ENCODE measurements around the gene MRPL44. TPM values are rescaled to one million over a fixed set of nuclear protein-coding genes. Genes with fewer than 3 reads are reported as not detected.
"Not testable (repeated sequence)": the region's sequence is repeated elsewhere in the genome, so short reads cannot be mapped to it uniquely, and the experiment has no call there.

Gene MRPL44
- polyA plus RNA-seq, 4 donors: 27.7 to 33.9 (median 29.9) TPM

GRCh38 chr2:223932816-223933800 lies 24.2 kb upstream of the MRPL44 start:
- WGBS, 3 donors: 62 to 78% (median 68%) methylated on average over 6 of the region's 6 CpGs
- H3K4me1 ChIP-seq (ENCODE audit: control insufficient read depth in 3 of 3, insufficient read depth in 2 of 3, low read depth in 1 of 3, low read length in 2 of 3): peaks cover 11 to 25% (median 23%) of the 10 kb centered on the region in 3 donors
- no peaks in the 10 kb centered on the region for H3K27me3 ChIP-seq (ENCODE audit: control insufficient read depth in 3 of 3, insufficient read depth in 3 of 3, low read length in 3 of 3)
- DNase-seq: no peak
- H3K36me3 ChIP-seq (ENCODE audit: control insufficient read depth in 3 of 3, insufficient read depth in 2 of 3, low read depth in 1 of 3, low read length in 3 of 3): peaks cover 0 to 6% (median 0%) of the 10 kb centered on the region in 3 donors
- H3K9me3 ChIP-seq (ENCODE audit: control insufficient read depth in 2 of 2, insufficient read depth in 1 of 2, low read depth in 1 of 2, low read length in 1 of 2): no peaks in the 10 kb centered on the region
- H3K4me3 ChIP-seq (ENCODE audit: low read depth in 1 of 3, low read length in 3 of 3): no peak overlapping the region
- no peak for FAIRE-seq
- no peak overlapping the region for H3K27ac ChIP-seq (ENCODE audit: low read depth in 1 of 3, low read length in 2 of 3)

DNA sequence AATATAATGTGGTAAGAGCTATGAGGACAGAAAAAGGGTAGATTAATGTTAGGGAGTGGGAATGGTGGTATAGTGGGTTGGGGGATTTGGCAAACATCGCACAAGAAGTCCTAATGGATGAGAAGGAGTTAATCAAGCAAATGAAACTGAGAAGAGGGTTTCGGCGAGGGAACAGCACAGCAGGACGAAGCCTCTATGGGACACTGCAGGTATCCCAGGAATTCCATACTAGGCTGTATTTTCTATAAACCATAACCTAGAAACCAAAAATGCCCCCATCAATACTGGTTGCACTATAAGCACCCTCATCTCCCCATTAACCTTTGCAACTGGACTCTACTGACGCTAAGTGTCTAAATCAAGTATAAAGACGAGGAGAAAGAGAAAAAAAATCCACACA lies 22.4 kb upstream of the MRPL44 start:
- Histone ChIP-seq H3K36me3 (ENCODE audit: control insufficient read depth in 3 of 3, insufficient read depth in 2 of 3, low read depth in 1 of 3, low read length in 3 of 3) (peaks cover 0 to 3% (median 0%) of the 10 kb centered on the region in 3 donors), H3K27me3 (ENCODE audit: control insufficient read depth in 3 of 3, insufficient read depth in 3 of 3, low read length in 3 of 3) (no peaks in the 10 kb centered on the region), H3K4me1 (ENCODE audit: control insufficient read depth in 3 of 3, insufficient read depth in 2 of 3, low read depth in 1 of 3, low read length in 2 of 3) (peaks cover 11 to 23% (median 22%) of the 10 kb centered on the region in 3 donors), H3K27ac (ENCODE audit: low read depth in 1 of 3, low read length in 2 of 3) (no peak overlapping the region), H3K9me3 (ENCODE audit: control insufficient read depth in 2 of 2, insufficient read depth in 1 of 2, low read depth in 1 of 2, low read length in 1 of 2) (no peaks in the 10 kb centered on the region), H3K4me3 (ENCODE audit: low read depth in 1 of 3, low read length in 3 of 3) (no peak overlapping the region)
- FAIRE-seq: no peak
- DNase-seq: no peak
- 76 to 80% (median 80%) methylated on average over 6 of the region's 6 CpGs for WGBS, 3 donors

DNA sequence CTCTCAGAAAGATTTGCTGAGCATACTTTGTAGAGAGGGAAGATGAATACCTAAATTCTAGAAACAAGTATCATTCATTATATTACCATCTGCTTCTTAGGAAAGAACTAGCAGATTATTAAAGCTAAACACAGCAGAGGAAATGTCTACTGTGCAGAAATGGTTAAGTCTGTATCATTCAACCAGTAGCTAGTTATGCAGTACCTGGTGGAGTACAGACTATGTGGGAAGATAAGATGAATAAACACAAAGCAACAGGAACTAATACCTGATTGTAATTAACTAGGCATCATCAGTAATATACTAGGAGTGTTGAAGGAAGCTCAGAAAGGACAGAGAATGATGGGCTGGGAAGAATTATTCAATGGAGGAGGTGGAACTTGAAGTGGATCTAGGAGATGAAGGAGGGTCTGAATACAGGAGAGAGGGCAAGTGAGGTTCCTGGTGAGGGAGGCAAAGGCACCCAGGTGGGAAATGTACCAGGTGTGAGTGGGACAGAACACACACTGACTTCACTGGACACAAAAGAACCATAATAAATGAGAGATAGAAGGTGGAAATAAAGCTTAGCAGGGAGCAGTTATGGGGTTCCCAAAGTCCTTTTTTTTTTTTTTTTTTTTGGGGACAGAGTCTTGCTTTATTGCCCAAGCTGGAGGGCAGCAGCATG lies 21.7 kb upstream of the MRPL44 start:
- Histone ChIP-seq H3K4me3 (ENCODE audit: low read depth in 1 of 3, low read length in 3 of 3) (no peak overlapping the region), H3K27ac (ENCODE audit: low read depth in 1 of 3, low read length in 2 of 3) (peak overlapping the region in 1 of 3 donors; percentile 65), H3K9me3 (ENCODE audit: control insufficient read depth in 2 of 2, insufficient read depth in 1 of 2, low read depth in 1 of 2, low read length in 1 of 2) (no peaks in the 10 kb centered on the region), H3K36me3 (ENCODE audit: control insufficient read depth in 3 of 3, insufficient read depth in 2 of 3, low read depth in 1 of 3, low read length in 3 of 3) (peaks cover 0 to 2% (median 0%) of the 10 kb centered on the region in 3 donors), H3K27me3 (ENCODE audit: control insufficient read depth in 3 of 3, insufficient read depth in 3 of 3, low read length in 3 of 3) (no peaks in the 10 kb centered on the region), H3K4me1 (ENCODE audit: control insufficient read depth in 3 of 3, insufficient read depth in 2 of 3, low read depth in 1 of 3, low read length in 2 of 3) (peaks cover 8 to 20% (median 15%) of the 10 kb centered on the region in 3 donors)
- DNase-seq: no peak
- FAIRE-seq: no peak

DNA sequence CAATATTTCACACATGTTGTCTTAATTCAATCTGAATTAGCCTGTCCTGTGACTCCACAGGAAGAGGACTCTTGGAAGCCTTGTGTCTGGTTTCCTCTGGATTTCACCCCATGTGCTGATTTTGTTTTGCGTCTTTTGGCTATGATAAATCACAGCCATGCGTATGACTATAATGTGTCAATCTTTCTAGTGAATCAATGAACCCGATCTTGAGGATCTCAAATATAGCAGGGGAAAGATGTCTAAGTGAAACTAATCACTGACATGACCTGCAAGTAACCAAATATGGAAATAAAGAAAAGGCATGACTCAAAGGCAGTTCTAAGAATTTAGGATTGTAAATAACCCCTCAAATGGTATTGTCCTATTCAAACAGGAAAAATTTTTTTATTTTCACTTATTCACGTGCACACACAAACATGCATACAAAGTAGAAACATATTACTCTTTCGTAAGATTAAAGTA lies 20.4 kb upstream of the MRPL44 start:
- WGBS, 3 donors: 71 to 83% (median 75%) methylated on average over 5 of the region's 5 CpGs
- H3K27ac ChIP-seq (ENCODE audit: low read depth in 1 of 3, low read length in 2 of 3): peak overlapping the region in 1 of 3 donors; percentile 38

GRCh38 chr2:223937535-223937934 lies 19.7 kb upstream of the MRPL44 start:
- H3K9me3 ChIP-seq (ENCODE audit: control insufficient read depth in 2 of 2, insufficient read depth in 1 of 2, low read depth in 1 of 2, low read length in 1 of 2): no peaks in the 10 kb centered on the region
- DNase-seq: no peak
- H3K36me3 ChIP-seq (ENCODE audit: control insufficient read depth in 3 of 3, insufficient read depth in 2 of 3, low read depth in 1 of 3, low read length in 3 of 3): peaks cover 0 to 2% (median 0%) of the 10 kb centered on the region in 3 donors
- peak overlapping the region in 1 of 3 donors; percentile 58 for H3K27ac ChIP-seq (ENCODE audit: low read depth in 1 of 3, low read length in 2 of 3)
- H3K4me3 ChIP-seq (ENCODE audit: low read depth in 1 of 3, low read length in 3 of 3): no peak overlapping the region
- WGBS, 3 donors: 0 to 43% (median 4%) methylated on average over 1 of the region's 1 CpG
- H3K27me3 ChIP-seq (ENCODE audit: control insufficient read depth in 3 of 3, insufficient read depth in 3 of 3, low read length in 3 of 3): no peaks in the 10 kb centered on the region
- peaks cover 12 to 28% (median 23%) of the 10 kb centered on the region in 3 donors for H3K4me1 ChIP-seq (ENCODE audit: control insufficient read depth in 3 of 3, insufficient read depth in 2 of 3, low read depth in 1 of 3, low read length in 2 of 3)
- no peak for FAIRE-seq

More for the DNA sequence above, 20.4 kb upstream of the MRPL44 start:
- peaks cover 11 to 28% (median 23%) of the 10 kb centered on the region in 3 donors for H3K4me1 ChIP-seq (ENCODE audit: control insufficient read depth in 3 of 3, insufficient read depth in 2 of 3, low read depth in 1 of 3, low read length in 2 of 3)
- peaks cover 0 to 2% (median 0%) of the 10 kb centered on the region in 3 donors for H3K36me3 ChIP-seq (ENCODE audit: control insufficient read depth in 3 of 3, insufficient read depth in 2 of 3, low read depth in 1 of 3, low read length in 3 of 3)
- DNase-seq (no peak), FAIRE-seq (no peak)
- no peaks in the 10 kb centered on the region for H3K27me3 ChIP-seq (ENCODE audit: control insufficient read depth in 3 of 3, insufficient read depth in 3 of 3, low read length in 3 of 3)
- H3K4me3 ChIP-seq (ENCODE audit: low read depth in 1 of 3, low read length in 3 of 3): no peak overlapping the region
- H3K9me3 ChIP-seq (ENCODE audit: control insufficient read depth in 2 of 2, insufficient read depth in 1 of 2, low read depth in 1 of 2, low read length in 1 of 2): no peaks in the 10 kb centered on the region

- WGBS, 3 donors: 54 to 75% (median 55%) methylated on average over 2 of the region's 2 CpGs
- not testable (repeated sequence) for H3K4me3 ChIP-seq (ENCODE audit: low read depth in 1 of 3, low read length in 3 of 3); H3K27ac ChIP-seq (ENCODE audit: low read depth in 1 of 3, low read length in 2 of 3); DNase-seq; H3K9me3 ChIP-seq (ENCODE audit: control insufficient read depth in 2 of 2, insufficient read depth in 1 of 2, low read depth in 1 of 2, low read length in 1 of 2); H3K27me3 ChIP-seq (ENCODE audit: control insufficient read depth in 3 of 3, insufficient read depth in 3 of 3, low read length in 3 of 3); FAIRE-seq; H3K36me3 ChIP-seq (ENCODE audit: control insufficient read depth in 3 of 3, insufficient read depth in 2 of 3, low read depth in 1 of 3, low read length in 3 of 3)
- peaks cover 12 to 32% (median 32%) of the 10 kb centered on the region in 3 donors for H3K4me1 ChIP-seq (ENCODE audit: control insufficient read depth in 3 of 3, insufficient read depth in 2 of 3, low read depth in 1 of 3, low read length in 2 of 3)
These were observed 17.8 kb upstream of the MRPL44 start for GRCh38 chr2:223939438-223939837.

- Histone ChIP-seq H3K4me3 (ENCODE audit: low read depth in 1 of 3, low read length in 3 of 3) (no peak overlapping the region), H3K27me3 (ENCODE audit: control insufficient read depth in 3 of 3, insufficient read depth in 3 of 3, low read length in 3 of 3) (no peaks in the 10 kb centered on the region), H3K27ac (ENCODE audit: low read depth in 1 of 3, low read length in 2 of 3) (peak overlapping the region in 1 of 3 donors; percentile 79), H3K9me3 (ENCODE audit: control insufficient read depth in 2 of 2, insufficient read depth in 1 of 2, low read depth in 1 of 2, low read length in 1 of 2) (no peaks in the 10 kb centered on the region), H3K4me1 (ENCODE audit: control insufficient read depth in 3 of 3, insufficient read depth in 2 of 3, low read depth in 1 of 3, low read length in 2 of 3) (peaks cover 5 to 20% (median 19%) of the 10 kb centered on the region in 3 donors), H3K36me3 (ENCODE audit: control insufficient read depth in 3 of 3, insufficient read depth in 2 of 3, low read depth in 1 of 3, low read length in 3 of 3) (peaks cover 0 to 5% (median 0%) of the 10 kb centered on the region in 3 donors)
- FAIRE-seq: no peak
- peak; percentile 26 to 67 for DNase-seq
- WGBS, 3 donors: 57 to 62% (median 58%) methylated on average over 12 of the region's 12 CpGs
These were observed 15.5 kb upstream of the MRPL44 start for GRCh38 chr2:223941579-223942277.

GRCh38 chr2:223943135-223943534 lies 14.1 kb upstream of the MRPL44 start:
- Histone ChIP-seq H3K36me3 (ENCODE audit: control insufficient read depth in 3 of 3, insufficient read depth in 2 of 3, low read depth in 1 of 3, low read length in 3 of 3) (peaks cover 0 to 5% (median 0%) of the 10 kb centered on the region in 3 donors), H3K9me3 (ENCODE audit: control insufficient read depth in 2 of 2, insufficient read depth in 1 of 2, low read depth in 1 of 2, low read length in 1 of 2) (no peaks in the 10 kb centered on the region), H3K4me1 (ENCODE audit: control insufficient read depth in 3 of 3, insufficient read depth in 2 of 3, low read depth in 1 of 3, low read length in 2 of 3) (peaks cover 5 to 18% (median 15%) of the 10 kb centered on the region in 3 donors), H3K4me3 (ENCODE audit: low read depth in 1 of 3, low read length in 3 of 3) (peak overlapping the region; percentile 0 to 92 (median 7)), H3K27ac (ENCODE audit: low read depth in 1 of 3, low read length in 2 of 3) (peak overlapping the region; percentile 30 to 97 (median 88)), H3K27me3 (ENCODE audit: control insufficient read depth in 3 of 3, insufficient read depth in 3 of 3, low read length in 3 of 3) (no peaks in the 10 kb centered on the region)
- DNase-seq (no peak), FAIRE-seq (no peak)
- 36 to 63% (median 40%) methylated on average over 1 of the region's 1 CpG for WGBS, 3 donors

Measured in small intestine (tissue), 7 donors.